Neural cell (in vitro differentiated cells): ENCODE results near the gene DST. TPM values are rescaled to one million over a fixed set of nuclear protein-coding genes. Genes with fewer than 3 reads are reported as not detected.

Experiments used
- H2AFZ ChIP-seq: fragments of 200-600, 300-800 bp; sonication (generic), shearing (Covaris generic); 2 replicates; pipeline ENCODE4 v1.6.0; 2014; ENCODE audit warnings: low read depth, mild to moderate bottlenecking, antibody characterized with exemption, low read length, moderate library complexity
- H3F3A ChIP-seq: fragments of 200-600 bp; shearing (Covaris generic); 2 replicates; pipeline ENCODE4 v1.6.1; 2016; ENCODE audit warnings: mild to moderate bottlenecking, moderate library complexity, mixed read lengths, antibody characterized with exemption, low read length; ENCODE audit not compliant: insufficient read depth, poor library complexity, severe bottlenecking
- H3K27ac ChIP-seq: fragments of 200-600, 300-800 bp; sonication (generic), shearing (Covaris generic); 2 replicates; pipeline ENCODE4 v1.5.1; 2014; ENCODE audit warnings: mild to moderate bottlenecking, low read length, moderate library complexity
- H3K27me3 ChIP-seq: fragments of 300-800, 200-600 bp; sonication (generic), shearing (Covaris generic); 2 replicates; pipeline ENCODE4 v1.6.0; 2014; ENCODE audit warnings: mild to moderate bottlenecking, low read depth, low read length, moderate library complexity; ENCODE audit not compliant: insufficient read depth
- H3K36me3 ChIP-seq: fragments of 300-800, 200-600 bp; sonication (generic), shearing (Covaris generic); 2 replicates; pipeline ENCODE4 v1.5.1; 2014; ENCODE audit warnings: mild to moderate bottlenecking, antibody characterized with exemption, low read length, moderate library complexity; ENCODE audit not compliant: insufficient read depth
- H3K4me2 ChIP-seq: fragments of 300-800, 200-600 bp; sonication (generic), shearing (Covaris generic); 2 replicates; pipeline ENCODE4 v1.6.0; 2014; ENCODE audit warnings: mild to moderate bottlenecking, low read length
- H3K4me3 ChIP-seq: fragments of 300-800, 200-600 bp; sonication (generic), shearing (Covaris generic); 2 replicates; pipeline ENCODE4 v1.5.1; 2014; ENCODE audit warnings: mild to moderate bottlenecking, low read length, moderate library complexity
- H3K79me2 ChIP-seq: fragments of 200-600 bp; shearing (Covaris generic); replicated peaks from 2 replicates; pipeline ENCODE4 v1.6.0; 2014; ENCODE audit warnings: mild to moderate bottlenecking, low read length, moderate library complexity; ENCODE audit not compliant: insufficient read depth
- H3K9ac ChIP-seq: fragments of 300-800, 200-600 bp; sonication (generic), shearing (Covaris generic); 2 replicates; pipeline ENCODE4 v1.6.1; 2016; ENCODE audit warnings: mild to moderate bottlenecking, low read length, mixed read lengths
- H3K9me2 ChIP-seq: fragments of 200-600 bp; shearing (Covaris generic); 2 replicates; pipeline ENCODE4 v1.6.1; 2016; ENCODE audit warnings: mild to moderate bottlenecking, low read length, mixed read lengths; ENCODE audit not compliant: insufficient read depth
- H3K9me3 ChIP-seq: fragments of 200-600, 300-800 bp; sonication (generic), shearing (Covaris generic); 2 replicates; pipeline ENCODE4 v1.6.1; 2016; ENCODE audit warnings: mild to moderate bottlenecking, mixed run types, low read length, moderate library complexity, mixed read lengths
- H4K20me1 ChIP-seq: fragments of 200-600 bp; shearing (Covaris generic); 2 replicates; pipeline ENCODE4 v1.6.1; 2016; ENCODE audit warnings: mild to moderate bottlenecking, mixed run types; ENCODE audit not compliant: insufficient read depth
- CTCF ChIP-seq: fragments of 450-650 bp; IDR thresholded peaks from 2 replicates; pipeline ENCODE4 v1.5.1; 2014; ENCODE audit warnings: antibody characterized with exemption, mild to moderate bottlenecking, moderate library complexity; ENCODE audit not compliant: poor library complexity, severe bottlenecking
- EP300 ChIP-seq: fragments of 450-650 bp; conservative IDR thresholded peaks from 2 replicates; pipeline ENCODE4 v1.6.1; 2014; ENCODE audit warnings: antibody characterized with exemption, mild to moderate bottlenecking, moderate library complexity; ENCODE audit not compliant: poor library complexity, severe bottlenecking
- EZH2 ChIP-seq: fragments of 200-600, 300-800 bp; shearing (Covaris generic), sonication (generic); IDR thresholded peaks from 2 replicates; pipeline ENCODE4 v1.6.1; 2014; ENCODE audit warnings: antibody characterized with exemption, low read length, borderline replicate concordance, mild to moderate bottlenecking; ENCODE audit not compliant: insufficient read depth, poor library complexity, severe bottlenecking
- MXI1 ChIP-seq: fragments of 450-650 bp; conservative IDR thresholded peaks from 2 replicates; pipeline ENCODE4 v1.6.1; 2014; ENCODE audit warnings: antibody characterized with exemption, mild to moderate bottlenecking; ENCODE audit not compliant: poor library complexity, severe bottlenecking
- POLR2AphosphoS5 ChIP-seq: IDR thresholded peaks from 2 replicates; pipeline ENCODE4 v1.6.1; 2012
- RAD21 ChIP-seq: fragments of 450-650 bp; conservative IDR thresholded peaks from 2 replicates; pipeline ENCODE4 v1.6.1; 2014; ENCODE audit warnings: antibody characterized with exemption, mild to moderate bottlenecking, moderate library complexity
- REST ChIP-seq: IDR thresholded peaks from 2 replicates; pipeline ENCODE4 v1.6.1; 2012; ENCODE audit warnings: borderline replicate concordance
- SMC3 ChIP-seq: fragments of 450-650 bp; conservative IDR thresholded peaks from 2 replicates; pipeline ENCODE4 v1.6.1; 2014; ENCODE audit warnings: antibody characterized with exemption, mild to moderate bottlenecking, moderate library complexity; ENCODE audit not compliant: poor library complexity
- TAF1 ChIP-seq: IDR thresholded peaks from 2 replicates; pipeline ENCODE4 v1.6.1; 2012; ENCODE audit warnings: low read depth
- polyA plus RNA-seq: library from polyadenylated mRNA; depleted of rRNA; stranded (reverse); fragments of >200 nt; gene quantifications from 2 replicates; pipeline ENCODE4 v1.2.3, GENCODE V29; 2014

DST gene
- polyA plus RNA-seq, 1 donor from 2014 or later: 118 TPM

- Histone ChIP-seq H2AFZ (no peak overlapping the region), H3K27ac (no peak overlapping the region), H3K4me2 (no peak overlapping the region), H3K4me3 (no peak overlapping the region), H3K9ac (no peak overlapping the region), H3K79me2 (no peaks in the 10 kb centered on the region), H3K9me2 (no peaks in the 10 kb centered on the region), H3F3A (no peaks in the 10 kb centered on the region), H3K9me3 (no peaks in the 10 kb centered on the region), H3K36me3 (no peaks in the 10 kb centered on the region), H3K27me3 (no peaks in the 10 kb centered on the region), H4K20me1 (no peaks in the 10 kb centered on the region)
- TF ChIP-seq TAF1 (no peak), REST (no peak), POLR2AphosphoS5 (peak; percentile 26)
Observed at GRCh38 chr6:56525974-56526789, 116.5 kb downstream of the DST start.

GRCh38 chr6:56524891-56525703 is 117.6 kb downstream of the DST start:
- Histone ChIP-seq H3K9ac (no peak overlapping the region), H4K20me1 (no peaks in the 10 kb centered on the region), H3K9me3 (no peaks in the 10 kb centered on the region), H3K9me2 (no peaks in the 10 kb centered on the region), H2AFZ (no peak overlapping the region), H3K4me2 (no peak overlapping the region), H3F3A (no peaks in the 10 kb centered on the region), H3K36me3 (no peaks in the 10 kb centered on the region), H3K27ac (no peak overlapping the region), H3K4me3 (no peak overlapping the region), H3K27me3 (no peaks in the 10 kb centered on the region), H3K79me2 (no peaks in the 10 kb centered on the region)
- TF ChIP-seq EZH2 (no peak), TAF1 (no peak), CTCF (no peak), RAD21 (no peak), REST (no peak), MXI1 (no peak), EP300 (no peak), POLR2AphosphoS5 (no peak), SMC3 (no peak)
